ENCODE results near the gene SACM1L.

SACM1L gene

GRCh38 chr3:45711931-45712330, 22.7 kb downstream of the SACM1L start:
- Histone ChIP-seq H3K27me3 (replicated peaks; ENCODE audit: control insufficient read depth, insufficient read depth, low read length, poor library complexity, severe bottlenecking) (no peaks in the 10 kb centered on the region), H3K4me1 (ENCODE audit: control insufficient read depth, insufficient read depth, low read length, poor library complexity, severe bottlenecking) (no peaks in the 10 kb centered on the region), H3K9me3 (ENCODE audit: control insufficient read depth, low read length) (no peaks in the 10 kb centered on the region), H3K4me3 (ENCODE audit: insufficient read depth, low read depth, low read length, poor library complexity, severe bottlenecking) (no peak overlapping the region), H3K27ac (ENCODE audit: insufficient read depth, low read length, poor library complexity, severe bottlenecking) (no peak overlapping the region), H3K36me3 (ENCODE audit: control insufficient read depth, insufficient read depth, low read length) (peaks cover 48% of the 10 kb centered on the region)
- DNase-seq, result no peak

- Histone ChIP-seq H3K9me3 (ENCODE audit: control insufficient read depth, low read length) (no peaks in the 10 kb centered on the region), H3K36me3 (ENCODE audit: control insufficient read depth, insufficient read depth, low read length) (peaks cover 45% of the 10 kb centered on the region), H3K27ac (ENCODE audit: insufficient read depth, low read length, poor library complexity, severe bottlenecking) (no peak overlapping the region), H3K4me1 (ENCODE audit: control insufficient read depth, insufficient read depth, low read length, poor library complexity, severe bottlenecking) (no peaks in the 10 kb centered on the region), H3K4me3 (ENCODE audit: insufficient read depth, low read depth, low read length, poor library complexity, severe bottlenecking) (no peak overlapping the region), H3K27me3 (replicated peaks; ENCODE audit: control insufficient read depth, insufficient read depth, low read length, poor library complexity, severe bottlenecking) (no peaks in the 10 kb centered on the region)
- DNase-seq, result no peak
Observed at GRCh38 chr3:45712434-45713110, 23.4 kb downstream of the SACM1L start.

GRCh38 chr3:45715945-45716344, 26.7 kb downstream of the SACM1L start:
- Histone ChIP-seq H3K27ac (ENCODE audit: insufficient read depth, low read length, poor library complexity, severe bottlenecking) (no peak overlapping the region), H3K4me3 (ENCODE audit: insufficient read depth, low read depth, low read length, poor library complexity, severe bottlenecking) (no peak overlapping the region), H3K36me3 (ENCODE audit: control insufficient read depth, insufficient read depth, low read length) (peaks cover 29% of the 10 kb centered on the region), H3K4me1 (ENCODE audit: control insufficient read depth, insufficient read depth, low read length, poor library complexity, severe bottlenecking) (no peaks in the 10 kb centered on the region), H3K27me3 (replicated peaks; ENCODE audit: control insufficient read depth, insufficient read depth, low read length, poor library complexity, severe bottlenecking) (no peaks in the 10 kb centered on the region), H3K9me3 (ENCODE audit: control insufficient read depth, low read length) (no peaks in the 10 kb centered on the region)
- no peak for DNase-seq

GRCh38 chr3:45716790-45717336, 27.7 kb downstream of the SACM1L start:
- Histone ChIP-seq H3K27ac (ENCODE audit: insufficient read depth, low read length, poor library complexity, severe bottlenecking) (no peak overlapping the region), H3K9me3 (ENCODE audit: control insufficient read depth, low read length) (no peaks in the 10 kb centered on the region), H3K36me3 (ENCODE audit: control insufficient read depth, insufficient read depth, low read length) (peaks cover 24% of the 10 kb centered on the region), H3K4me3 (ENCODE audit: insufficient read depth, low read depth, low read length, poor library complexity, severe bottlenecking) (no peak overlapping the region), H3K4me1 (ENCODE audit: control insufficient read depth, insufficient read depth, low read length, poor library complexity, severe bottlenecking) (no peaks in the 10 kb centered on the region), H3K27me3 (replicated peaks; ENCODE audit: control insufficient read depth, insufficient read depth, low read length, poor library complexity, severe bottlenecking) (no peaks in the 10 kb centered on the region)
- DNase-seq, result no peak

- H3K4me3 ChIP-seq (ENCODE audit: insufficient read depth, low read depth, low read length, poor library complexity, severe bottlenecking), result no peak overlapping the region
- no peak for DNase-seq
- no peak overlapping the region for H3K27ac ChIP-seq (ENCODE audit: insufficient read depth, low read length, poor library complexity, severe bottlenecking)
- no peaks in the 10 kb centered on the region for H3K27me3 ChIP-seq (replicated peaks; ENCODE audit: control insufficient read depth, insufficient read depth, low read length, poor library complexity, severe bottlenecking)
- H3K9me3 ChIP-seq (ENCODE audit: control insufficient read depth, low read length), result no peaks in the 10 kb centered on the region
- no peaks in the 10 kb centered on the region for H3K4me1 ChIP-seq (ENCODE audit: control insufficient read depth, insufficient read depth, low read length, poor library complexity, severe bottlenecking)
- H3K36me3 ChIP-seq (ENCODE audit: control insufficient read depth, insufficient read depth, low read length), result peaks cover 29% of the 10 kb centered on the region
Observed at GRCh38 chr3:45719655-45720487, 30.7 kb downstream of the SACM1L start.

- Histone ChIP-seq H3K27me3 (replicated peaks; ENCODE audit: control insufficient read depth, insufficient read depth, low read length, poor library complexity, severe bottlenecking) (no peaks in the 10 kb centered on the region), H3K4me1 (ENCODE audit: control insufficient read depth, insufficient read depth, low read length, poor library complexity, severe bottlenecking) (no peaks in the 10 kb centered on the region), H3K27ac (ENCODE audit: insufficient read depth, low read length, poor library complexity, severe bottlenecking) (no peak overlapping the region), H3K4me3 (ENCODE audit: insufficient read depth, low read depth, low read length, poor library complexity, severe bottlenecking) (no peak overlapping the region), H3K36me3 (ENCODE audit: control insufficient read depth, insufficient read depth, low read length) (peaks cover 42% of the 10 kb centered on the region), H3K9me3 (ENCODE audit: control insufficient read depth, low read length) (no peaks in the 10 kb centered on the region)
- DNase-seq, result no peak
Observed at GRCh38 chr3:45724911-45725310, 35.7 kb downstream of the SACM1L start.

GRCh38 chr3:45729614-45730013, 40.4 kb downstream of the SACM1L start:
- Histone ChIP-seq H3K36me3 (ENCODE audit: control insufficient read depth, insufficient read depth, low read length) (peaks cover 62% of the 10 kb centered on the region), H3K4me1 (ENCODE audit: control insufficient read depth, insufficient read depth, low read length, poor library complexity, severe bottlenecking) (no peaks in the 10 kb centered on the region)

GRCh38 chr3:45730409-45731154, 41.4 kb downstream of the SACM1L start:
- H3K36me3 ChIP-seq (ENCODE audit: control insufficient read depth, insufficient read depth, low read length), result peaks cover 62% of the 10 kb centered on the region
- no peaks in the 10 kb centered on the region for H3K27me3 ChIP-seq (replicated peaks; ENCODE audit: control insufficient read depth, insufficient read depth, low read length, poor library complexity, severe bottlenecking)
- H3K4me3 ChIP-seq (ENCODE audit: insufficient read depth, low read depth, low read length, poor library complexity, severe bottlenecking), result no peak overlapping the region
- no peaks in the 10 kb centered on the region for H3K9me3 ChIP-seq (ENCODE audit: control insufficient read depth, low read length)
- DNase-seq, result no peak
- no peak overlapping the region for H3K27ac ChIP-seq (ENCODE audit: insufficient read depth, low read length, poor library complexity, severe bottlenecking)
- no peaks in the 10 kb centered on the region for H3K4me1 ChIP-seq (ENCODE audit: control insufficient read depth, insufficient read depth, low read length, poor library complexity, severe bottlenecking)

More at GRCh38 chr3:45729614-45730013, 40.4 kb downstream of the SACM1L start:
- H3K27ac ChIP-seq (ENCODE audit: insufficient read depth, low read length, poor library complexity, severe bottlenecking), result no peak overlapping the region
- no peaks in the 10 kb centered on the region for H3K27me3 ChIP-seq (replicated peaks; ENCODE audit: control insufficient read depth, insufficient read depth, low read length, poor library complexity, severe bottlenecking)
- no peaks in the 10 kb centered on the region for H3K9me3 ChIP-seq (ENCODE audit: control insufficient read depth, low read length)
- no peak overlapping the region for H3K4me3 ChIP-seq (ENCODE audit: insufficient read depth, low read depth, low read length, poor library complexity, severe bottlenecking)
- DNase-seq, result no peak

- no peak overlapping the region for H3K4me3 ChIP-seq (ENCODE audit: insufficient read depth, low read depth, low read length, poor library complexity, severe bottlenecking)
- no peaks in the 10 kb centered on the region for H3K27me3 ChIP-seq (replicated peaks; ENCODE audit: control insufficient read depth, insufficient read depth, low read length, poor library complexity, severe bottlenecking)
- no peak overlapping the region for H3K27ac ChIP-seq (ENCODE audit: insufficient read depth, low read length, poor library complexity, severe bottlenecking)
- peaks cover 6% of the 10 kb centered on the region for H3K4me1 ChIP-seq (ENCODE audit: control insufficient read depth, insufficient read depth, low read length, poor library complexity, severe bottlenecking)
- H3K36me3 ChIP-seq (ENCODE audit: control insufficient read depth, insufficient read depth, low read length), result peaks cover 77% of the 10 kb centered on the region
- no peak for DNase-seq
- no peaks in the 10 kb centered on the region for H3K9me3 ChIP-seq (ENCODE audit: control insufficient read depth, low read length)
Observed at GRCh38 chr3:45736707-45737106, 47.5 kb downstream of the SACM1L start.

Measured in effector memory CD4-positive, alpha-beta T cell (primary cell).